B cell (primary cell): ENCODE data around the gene NCK2.

Experiments used
- CTCF ChIP-seq: fragments of 200-600 bp; IDR thresholded peaks from one replicate; pipeline ENCODE4 v1.8.0; 2022; ENCODE audit warnings: antibody characterized with exemption, mild to moderate bottlenecking
- EZH2 ChIP-seq: IDR thresholded peaks from 2 replicates; pipeline ENCODE4 v1.6.1; 2012; ENCODE audit warnings: borderline replicate concordance, low read depth, mild to moderate bottlenecking, moderate library complexity, low read length; ENCODE audit not compliant: insufficient read depth, poor library complexity, severe bottlenecking

GRCh38 chr2:105721991-105722511 lies 22.7 kb upstream of the NCK2 start:
- TF ChIP-seq CTCF, result no peak
- no peak for TF ChIP-seq EZH2
